ENCODE data around the gene CCSER2.
"Not testable (repeated sequence)": the region's sequence is repeated elsewhere in the genome, so short reads cannot be mapped to it uniquely, and the experiment has no call there.

Gene CCSER2

DNA sequence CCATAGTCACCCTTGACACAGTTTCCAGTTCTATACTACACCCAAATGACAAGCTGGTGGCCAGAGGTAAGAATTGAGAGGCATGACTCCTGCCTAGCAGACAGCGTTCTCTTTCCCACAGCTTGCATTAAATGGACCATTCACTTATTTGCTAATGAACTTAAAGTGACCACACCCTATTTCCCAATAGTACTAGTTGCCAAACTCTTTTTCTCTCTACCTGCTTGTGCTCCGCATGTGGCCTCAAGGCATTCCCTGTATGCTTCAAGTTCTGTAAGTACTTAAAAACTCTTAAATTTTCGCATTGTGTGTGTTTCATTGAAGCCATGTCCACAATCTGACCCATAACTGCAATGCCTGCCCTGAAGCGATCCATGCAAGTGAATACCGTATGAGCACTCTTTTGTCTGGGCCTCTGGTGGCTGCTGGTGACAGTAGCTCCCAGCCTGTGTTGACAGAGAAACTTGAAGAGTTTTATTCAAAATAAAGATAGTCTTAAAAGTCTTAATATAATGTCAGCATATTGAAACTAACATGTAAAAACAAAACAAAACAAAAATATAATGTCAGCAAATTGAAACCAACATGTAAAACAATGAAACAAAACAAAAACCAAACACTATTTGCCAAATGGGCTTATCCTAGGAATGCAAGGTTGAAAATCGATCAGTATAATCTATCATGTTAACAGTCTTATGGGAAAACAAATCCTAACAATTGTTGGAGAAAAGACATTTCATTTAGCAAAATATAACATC, 73.6 kb downstream of the CCSER2 start:
- no peak for DNase-seq

- no peak for DNase-seq
Observed at GRCh38 chr10:84404783-84405182, 76.4 kb downstream of the CCSER2 start.

DNA sequence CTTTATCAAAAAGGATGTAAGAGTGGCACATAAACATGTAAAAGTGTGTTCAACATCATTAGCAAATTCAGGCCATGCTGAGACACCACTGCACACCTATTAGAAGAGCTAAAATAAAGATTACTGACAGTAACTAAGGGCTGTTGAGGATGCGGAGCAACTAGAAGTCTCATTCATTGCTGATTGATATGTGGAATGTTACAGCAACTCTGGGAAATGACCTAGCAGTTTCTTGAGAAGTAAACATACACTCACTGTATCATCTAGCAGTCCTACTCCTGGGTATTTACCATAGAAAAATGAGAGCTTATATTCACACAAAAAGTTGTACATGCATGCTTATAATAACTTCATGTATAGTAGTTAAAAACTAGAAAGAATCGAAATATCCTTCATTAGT, 77.3 kb downstream of the CCSER2 start:
- no peak for DNase-seq

- no peak for DNase-seq
Observed at GRCh38 chr10:84406561-84406960, 78.2 kb downstream of the CCSER2 start.

- DNase-seq = no peak
Observed at GRCh38 chr10:84407388-84408049, 79.1 kb downstream of the CCSER2 start.

DNA sequence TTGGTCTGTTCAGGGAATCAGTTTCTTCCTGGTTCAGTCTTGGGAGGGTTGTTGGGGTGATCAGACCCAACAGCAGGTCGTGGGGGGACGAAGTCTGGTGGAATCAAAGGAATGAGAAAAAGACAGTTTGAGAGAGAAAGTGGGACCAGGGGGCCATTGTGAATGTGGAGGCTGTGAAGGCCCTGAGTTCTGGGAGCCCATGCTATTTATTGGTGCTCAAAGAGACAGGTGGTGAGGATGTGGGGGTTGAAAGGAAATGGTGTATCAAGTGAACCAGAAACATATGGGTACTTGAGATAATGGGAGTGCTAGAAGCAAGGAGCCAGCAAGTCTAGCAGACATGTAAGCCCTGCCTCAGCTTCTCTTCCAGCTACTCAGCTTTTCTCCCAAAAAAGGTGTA, 84.1 kb downstream of the CCSER2 start:
- no peak for DNase-seq

DNA sequence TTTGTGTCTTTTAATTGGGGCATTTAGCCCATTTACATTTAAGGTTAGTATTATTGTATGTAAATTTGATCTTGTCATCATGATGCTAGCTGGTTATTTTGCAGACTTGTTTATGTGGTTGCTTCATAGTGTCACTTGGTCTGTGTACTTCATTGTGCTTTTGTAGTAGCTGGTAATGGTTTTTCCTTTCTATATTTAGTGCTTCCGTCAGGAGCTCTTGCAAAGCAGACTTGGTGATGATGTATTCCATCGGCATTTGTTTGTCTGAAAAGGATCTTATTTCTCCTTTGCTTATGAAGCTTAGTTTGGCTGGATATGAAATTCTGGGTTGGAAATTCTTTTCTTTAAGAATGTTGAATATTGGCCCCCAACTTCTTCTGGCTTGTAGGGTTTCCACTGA, 85.7 kb downstream of the CCSER2 start:
- DNase-seq = not testable (repeated sequence)

- DNase-seq = no peak
Observed at GRCh38 chr10:84415539-84416244, 87.3 kb downstream of the CCSER2 start.

GRCh38 chr10:84416245-84416555, 87.8 kb downstream of the CCSER2 start:
- no peak for DNase-seq

- no peak for DNase-seq
Observed at GRCh38 chr10:84423719-84424118, 95.3 kb downstream of the CCSER2 start.

- DNase-seq = no peak
Observed at GRCh38 chr10:84424731-84425167, 96.4 kb downstream of the CCSER2 start.

- no peak for DNase-seq
Observed at GRCh38 chr10:84427903-84428650, 99.7 kb downstream of the CCSER2 start.

GRCh38 chr10:84428711-84429110, 100.3 kb downstream of the CCSER2 start:
- DNase-seq = no peak

GRCh38 chr10:84429926-84430520, 101.6 kb downstream of the CCSER2 start:
- peak; percentile 58 for DNase-seq

DNA sequence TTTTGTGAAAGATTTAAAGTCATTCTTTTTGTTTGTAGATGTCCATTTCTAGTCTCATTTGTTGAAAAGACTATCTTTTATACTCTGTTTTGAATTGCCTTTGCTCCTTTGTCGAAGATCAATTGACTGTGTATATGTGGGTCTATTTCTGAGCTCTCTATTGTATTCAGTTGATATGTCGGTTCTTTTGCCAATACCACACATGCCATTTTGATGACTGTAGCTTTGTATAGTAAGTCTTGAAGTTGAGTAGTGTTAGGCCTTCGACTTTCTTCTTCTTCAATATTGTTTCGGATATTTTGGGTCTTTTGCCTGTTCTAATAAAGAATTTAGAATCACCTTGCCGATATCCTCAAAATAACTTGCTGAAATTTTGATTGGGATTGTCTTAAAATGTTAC, 104.5 kb downstream of the CCSER2 start:
- no peak for DNase-seq

DNA sequence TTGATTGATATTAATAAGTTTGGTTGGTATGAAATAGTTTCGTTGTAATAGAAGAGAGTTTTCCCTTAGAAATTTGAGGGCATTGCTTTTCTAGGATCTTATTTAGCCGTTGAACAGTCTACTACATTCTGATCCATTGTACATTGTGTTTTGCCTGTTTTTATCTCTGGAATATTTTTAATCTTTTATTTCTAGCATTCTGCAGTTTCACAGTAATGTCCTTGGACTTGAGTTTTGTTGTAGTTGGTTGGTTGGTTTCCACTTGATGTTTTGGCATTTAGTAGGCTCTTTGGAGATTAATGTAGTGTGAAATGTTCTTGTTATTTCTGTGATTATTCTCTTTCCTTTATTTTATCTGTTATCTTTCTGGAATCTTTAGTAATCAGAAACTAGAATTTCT, 112.4 kb downstream of the CCSER2 start:
- DNase-seq = no peak

- no peak for DNase-seq
Observed at GRCh38 chr10:84447701-84448400, 119.5 kb downstream of the CCSER2 start.

DNA sequence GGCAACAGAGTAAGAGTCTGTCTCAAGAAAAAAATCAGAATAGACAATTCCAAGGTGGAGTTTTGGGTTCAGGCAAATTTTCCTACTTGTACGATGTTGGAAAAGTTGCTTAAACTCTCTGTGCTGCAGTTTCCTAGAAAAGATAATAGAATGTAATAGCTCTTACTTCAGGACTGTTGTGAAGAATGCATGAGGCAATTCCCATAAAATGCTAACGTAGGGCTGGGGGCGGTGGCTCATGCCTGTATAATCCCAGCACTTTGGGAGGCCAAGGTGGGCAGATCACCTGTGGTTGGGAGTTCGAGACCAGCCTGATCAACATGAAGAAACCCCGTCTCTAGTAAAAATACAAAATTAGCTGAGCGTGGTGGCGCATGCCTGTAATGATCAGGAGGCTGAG, 121.0 kb downstream of the CCSER2 start:
- not testable (repeated sequence) for DNase-seq

DNA sequence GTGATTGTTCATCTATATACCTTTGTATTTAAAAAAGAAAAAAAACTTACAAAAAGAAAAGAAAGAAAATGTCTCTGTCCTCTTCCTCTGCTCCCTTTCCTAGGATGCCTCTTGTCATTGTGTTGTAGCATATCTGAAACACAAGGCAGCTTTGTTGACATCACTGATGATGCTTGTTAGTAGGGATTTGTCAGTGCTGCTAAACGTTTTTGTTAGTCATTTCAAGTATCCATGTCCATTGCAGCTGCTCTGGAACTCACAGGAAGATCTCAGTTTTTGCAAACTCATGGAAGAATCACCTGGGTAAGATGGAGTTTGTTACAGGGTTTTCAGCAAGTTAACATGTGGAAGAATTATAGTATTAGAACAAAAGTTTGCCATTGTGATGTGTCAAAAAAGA, 123.6 kb downstream of the CCSER2 start:
- no peak for DNase-seq

DNA sequence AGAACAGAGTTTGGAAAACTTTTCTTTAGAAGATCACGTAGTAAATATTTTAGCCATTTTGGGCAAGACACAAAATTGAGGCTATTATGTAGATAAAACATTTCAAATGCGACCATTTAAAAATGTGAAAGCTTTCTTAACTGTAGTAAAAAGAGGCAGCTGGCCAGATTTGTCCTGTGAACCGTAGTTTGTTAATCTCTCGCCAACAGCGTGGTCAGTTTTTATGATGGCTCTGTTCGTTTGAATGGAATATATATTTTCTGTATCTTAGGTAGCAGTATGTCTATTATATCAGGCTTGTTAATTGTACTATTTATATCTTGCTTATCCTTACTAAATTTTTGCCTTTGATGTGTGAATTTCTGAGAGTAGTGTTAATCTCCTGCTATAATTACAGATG, 124.9 kb downstream of the CCSER2 start:
- DNase-seq = no peak

- no peak for DNase-seq
Observed at GRCh38 chr10:84456126-84456525, 127.7 kb downstream of the CCSER2 start.

DNA sequence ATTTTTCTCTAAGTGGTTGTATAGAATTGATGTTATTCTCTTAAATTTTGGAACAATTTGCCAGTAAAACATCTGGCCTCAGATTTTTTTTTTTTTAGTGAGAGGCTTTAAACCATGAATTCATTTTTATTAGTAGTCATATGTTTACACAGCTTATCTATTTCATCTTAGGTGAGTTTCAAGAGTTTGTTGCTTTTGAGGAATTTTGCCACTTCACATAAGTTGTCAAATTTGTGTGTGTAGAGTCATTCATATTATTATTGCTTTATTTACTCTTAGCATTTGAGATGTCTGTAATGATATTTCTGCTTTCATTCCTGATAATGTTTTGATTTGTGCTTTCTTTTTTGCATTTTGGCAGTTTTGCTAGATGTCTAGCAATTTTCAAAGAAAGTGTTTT, 132.1 kb downstream of the CCSER2 start:
- DNase-seq = no peak

Measured in activated CD4-positive, CD25-positive, alpha-beta regulatory T cell treated with anti-CD3 and anti-CD28 coated beads, Interleukin-2, amount 50 U/mL, for 72 hours (primary cell).